ENCODE data around the gene TRIM23.

DNA sequence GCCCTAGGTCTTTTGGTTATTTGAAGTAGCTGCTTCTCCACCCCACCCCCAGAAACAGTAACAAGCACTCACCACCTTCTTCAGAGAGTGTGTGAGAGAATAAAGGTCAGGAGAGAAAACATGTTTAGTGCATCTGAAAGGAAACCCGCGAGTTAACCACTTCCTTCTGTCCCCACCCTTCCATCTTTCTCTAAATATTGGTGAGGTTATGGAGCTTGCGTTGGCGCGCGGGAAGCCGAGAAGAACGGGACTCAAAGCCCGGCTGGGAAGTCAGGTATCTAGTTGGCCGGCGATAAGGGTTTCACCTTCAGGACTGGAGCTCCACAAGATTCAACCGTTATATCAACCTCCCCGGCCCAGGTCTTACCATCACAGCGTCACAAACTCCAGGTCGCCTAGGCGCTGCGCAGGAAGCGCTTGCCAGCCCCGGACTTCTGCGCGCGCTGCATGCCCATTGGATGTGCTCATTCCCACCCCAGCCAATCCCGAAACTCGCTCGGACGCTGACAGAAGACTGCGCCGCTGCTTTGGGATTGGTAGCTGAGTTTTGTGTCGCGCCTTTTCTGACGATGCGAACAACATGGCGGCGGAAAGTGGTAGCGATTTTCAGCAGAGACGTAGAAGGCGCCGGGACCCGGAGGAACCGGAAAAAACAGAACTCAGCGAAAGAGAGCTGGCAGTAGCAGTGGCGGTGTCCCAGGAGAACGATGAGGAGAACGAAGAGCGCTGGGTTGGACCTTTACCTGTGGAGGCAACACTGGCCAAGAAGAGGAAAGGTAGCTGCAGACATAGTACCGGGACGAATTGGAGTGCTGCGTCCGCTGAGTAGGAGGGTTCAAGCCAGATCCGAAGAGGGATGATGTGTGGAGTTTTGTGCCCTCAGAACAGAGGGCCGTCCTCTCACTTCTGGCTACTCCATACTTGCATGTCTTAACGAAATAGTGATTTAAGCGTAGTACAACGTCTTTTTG is 61.1 kb downstream of the TRIM23 start, which contains the start of the genes CENPK and PPWD1:
- TF ChIP-seq, protein P1, sequence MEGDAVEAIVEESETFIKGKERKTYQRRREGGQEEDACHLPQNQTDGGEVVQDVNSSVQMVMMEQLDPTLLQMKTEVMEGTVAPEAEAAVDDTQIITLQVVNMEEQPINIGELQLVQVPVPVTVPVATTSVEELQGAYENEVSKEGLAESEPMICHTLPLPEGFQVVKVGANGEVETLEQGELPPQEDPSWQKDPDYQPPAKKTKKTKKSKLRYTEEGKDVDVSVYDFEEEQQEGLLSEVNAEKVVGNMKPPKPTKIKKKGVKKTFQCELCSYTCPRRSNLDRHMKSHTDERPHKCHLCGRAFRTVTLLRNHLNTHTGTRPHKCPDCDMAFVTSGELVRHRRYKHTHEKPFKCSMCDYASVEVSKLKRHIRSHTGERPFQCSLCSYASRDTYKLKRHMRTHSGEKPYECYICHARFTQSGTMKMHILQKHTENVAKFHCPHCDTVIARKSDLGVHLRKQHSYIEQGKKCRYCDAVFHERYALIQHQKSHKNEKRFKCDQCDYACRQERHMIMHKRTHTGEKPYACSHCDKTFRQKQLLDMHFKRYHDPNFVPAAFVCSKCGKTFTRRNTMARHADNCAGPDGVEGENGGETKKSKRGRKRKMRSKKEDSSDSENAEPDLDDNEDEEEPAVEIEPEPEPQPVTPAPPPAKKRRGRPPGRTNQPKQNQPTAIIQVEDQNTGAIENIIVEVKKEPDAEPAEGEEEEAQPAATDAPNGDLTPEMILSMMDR (IDR thresholded peaks at IDR 0.05; ENCODE audit: borderline replicate concordance, extremely low read depth, low read length, poor library complexity, severe bottlenecking) = no peak
- TF ChIP-seq EZH2 (IDR thresholded peaks at IDR 0.05; ENCODE audit: borderline replicate concordance, low read depth, low read length, severe bottlenecking) = no peak

All from DND-41 (cell line).